Measurements from ENCODE around the gene INSR. TPM values are rescaled to one million over a fixed set of nuclear protein-coding genes. Genes with fewer than 3 reads are reported as not detected.
A peak's percentile ranks its signal among the peaks of the same experiment; 100 is the strongest.
"Not testable (repeated sequence)": the region's sequence is repeated elsewhere in the genome, so short reads cannot be mapped to it uniquely, and the experiment has no call there.

INSR gene
- total and polyA plus RNA-seq, 12 donors = 20.2 to 157 (median 99.0) TPM

DNA sequence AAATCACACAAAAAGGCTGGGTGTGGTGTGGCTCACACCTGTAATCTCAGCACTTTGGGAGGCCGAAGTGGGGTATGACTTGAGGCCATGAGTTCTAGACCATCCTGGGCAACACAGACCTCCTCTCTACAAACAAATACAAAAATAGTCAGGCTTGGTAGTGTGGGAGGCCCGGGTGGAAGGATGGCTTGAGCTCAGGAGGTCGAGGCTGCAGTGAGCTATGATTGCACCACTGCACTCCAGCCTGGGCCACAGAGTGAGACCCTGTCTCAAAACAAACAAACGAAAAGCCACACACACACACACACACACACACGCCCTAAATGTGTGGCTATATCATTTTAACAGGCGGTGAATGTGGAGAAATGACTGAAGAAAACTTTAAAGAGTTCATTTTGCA, 225.6 kb downstream of the INSR start:
- Histone ChIP-seq H3K9me3 (peaks cover 0 to 8% (median 0%) of the 10 kb centered on the region in 11 donors), H3K27me3 (no peaks in the 10 kb centered on the region), H3K27ac (peak overlapping the region in 4 of 10 donors; percentile 21 to 92 (median 36)), H3K4me1 (peaks cover 0 to 15% (median 10%) of the 10 kb centered on the region in 9 donors), H3K36me3 (peaks cover 0 to 33% (median 30%) of the 10 kb centered on the region in 9 donors), H3K4me3 (peak overlapping the region in 6 of 10 donors; percentile 17 to 99 (median 87))
- 82 to 86% methylated on average over 6 of the region's 6 CpGs for WGBS, 2 donors
- DNase-seq = no peak
- ATAC-seq = no peak
- TF ChIP-seq, protein P1, sequence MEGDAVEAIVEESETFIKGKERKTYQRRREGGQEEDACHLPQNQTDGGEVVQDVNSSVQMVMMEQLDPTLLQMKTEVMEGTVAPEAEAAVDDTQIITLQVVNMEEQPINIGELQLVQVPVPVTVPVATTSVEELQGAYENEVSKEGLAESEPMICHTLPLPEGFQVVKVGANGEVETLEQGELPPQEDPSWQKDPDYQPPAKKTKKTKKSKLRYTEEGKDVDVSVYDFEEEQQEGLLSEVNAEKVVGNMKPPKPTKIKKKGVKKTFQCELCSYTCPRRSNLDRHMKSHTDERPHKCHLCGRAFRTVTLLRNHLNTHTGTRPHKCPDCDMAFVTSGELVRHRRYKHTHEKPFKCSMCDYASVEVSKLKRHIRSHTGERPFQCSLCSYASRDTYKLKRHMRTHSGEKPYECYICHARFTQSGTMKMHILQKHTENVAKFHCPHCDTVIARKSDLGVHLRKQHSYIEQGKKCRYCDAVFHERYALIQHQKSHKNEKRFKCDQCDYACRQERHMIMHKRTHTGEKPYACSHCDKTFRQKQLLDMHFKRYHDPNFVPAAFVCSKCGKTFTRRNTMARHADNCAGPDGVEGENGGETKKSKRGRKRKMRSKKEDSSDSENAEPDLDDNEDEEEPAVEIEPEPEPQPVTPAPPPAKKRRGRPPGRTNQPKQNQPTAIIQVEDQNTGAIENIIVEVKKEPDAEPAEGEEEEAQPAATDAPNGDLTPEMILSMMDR (IDR thresholded peaks at IDR 0.05) = no peak
- intact Hi-C loops (cut with DNase I) = loop anchor here in 1 of 10 donors (10.0 kb wide), 1 partner anchor 334 kb away; the partner anchor contains the start of genes GPR108 and TRIP10

DNA sequence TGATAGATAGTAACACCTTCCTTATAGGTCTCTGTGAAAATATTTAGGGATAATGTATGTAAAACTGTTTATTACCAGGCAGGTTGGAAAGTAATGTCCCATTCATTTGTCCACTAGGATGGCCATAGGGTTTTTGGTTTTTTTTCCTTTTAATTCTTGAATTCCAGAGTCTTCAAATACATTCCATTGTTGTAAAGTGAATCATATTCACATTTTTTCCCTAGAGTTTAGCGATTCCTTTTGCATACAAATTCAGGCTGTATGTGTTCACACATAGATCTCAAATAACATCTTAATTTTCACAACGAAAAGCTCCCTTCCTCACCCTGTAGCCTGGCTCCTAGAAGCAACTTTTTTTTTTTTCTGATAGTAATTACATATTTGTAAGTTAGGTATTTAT, 226.5 kb downstream of the INSR start:
- no peaks in the 10 kb centered on the region for H3K27me3 ChIP-seq
- H3K36me3 ChIP-seq = peaks cover 0 to 24% (median 21%) of the 10 kb centered on the region in 9 donors
- intact Hi-C loops (cut with DNase I) = loop anchor here in 1 of 10 donors (10.0 kb wide), 1 partner anchor 333 kb away; the partner anchor contains the start of genes GPR108 and TRIP10
- ATAC-seq = no peak
- TF ChIP-seq, protein P1 (IDR thresholded peaks at IDR 0.05) = no peak
- H3K9me3 ChIP-seq = peaks cover 0 to 8% (median 0%) of the 10 kb centered on the region in 11 donors
- no peak overlapping the region for H3K27ac ChIP-seq
- DNase-seq = no peak
- 79 to 88% methylated on average over 2 of the region's 2 CpGs for WGBS, 2 donors
- peaks cover 0 to 15% (median 10%) of the 10 kb centered on the region in 9 donors for H3K4me1 ChIP-seq
- H3K4me3 ChIP-seq = no peak overlapping the region

DNA sequence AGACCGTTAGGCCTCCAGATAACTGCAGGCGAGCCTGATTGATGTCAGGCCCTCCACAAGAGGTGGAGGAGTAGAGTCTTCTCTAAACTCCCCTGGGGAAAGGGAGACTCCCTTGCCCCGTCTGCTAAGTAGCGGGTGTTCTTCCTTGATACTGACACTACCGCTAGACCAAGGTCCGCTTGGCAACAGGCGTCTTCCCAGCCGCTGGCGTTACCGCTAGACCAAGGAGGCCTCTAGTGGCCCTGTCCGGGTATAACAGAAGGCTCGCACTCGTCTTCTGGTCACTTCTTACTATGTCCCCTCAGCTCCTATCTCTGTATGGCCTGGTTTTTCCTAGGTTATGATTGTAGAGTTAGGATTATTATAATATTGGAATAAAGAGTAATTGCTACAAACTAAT, 227.1 kb downstream of the INSR start:
- H3K4me1 ChIP-seq = peaks cover 0 to 15% (median 10%) of the 10 kb centered on the region in 9 donors
- H3K36me3 ChIP-seq = peaks cover 0 to 18% (median 15%) of the 10 kb centered on the region in 9 donors
- DNase-seq, H3K4me3 ChIP-seq, ATAC-seq, H3K27me3 ChIP-seq, H3K27ac ChIP-seq, H3K9me3 ChIP-seq: not testable (repeated sequence)
- TF ChIP-seq, protein P1 (IDR thresholded peaks at IDR 0.05) = peak in 4 of 9 donors; percentile 8 to 23 (median 12)
- WGBS, 2 donors = 41 to 42% methylated on average over 13 of the region's 13 CpGs
- intact Hi-C loops (cut with DNase I) = loop anchor here in 1 of 10 donors (10.0 kb wide), 1 partner anchor 332 kb away; the partner anchor contains the start of genes GPR108 and TRIP10

DNA sequence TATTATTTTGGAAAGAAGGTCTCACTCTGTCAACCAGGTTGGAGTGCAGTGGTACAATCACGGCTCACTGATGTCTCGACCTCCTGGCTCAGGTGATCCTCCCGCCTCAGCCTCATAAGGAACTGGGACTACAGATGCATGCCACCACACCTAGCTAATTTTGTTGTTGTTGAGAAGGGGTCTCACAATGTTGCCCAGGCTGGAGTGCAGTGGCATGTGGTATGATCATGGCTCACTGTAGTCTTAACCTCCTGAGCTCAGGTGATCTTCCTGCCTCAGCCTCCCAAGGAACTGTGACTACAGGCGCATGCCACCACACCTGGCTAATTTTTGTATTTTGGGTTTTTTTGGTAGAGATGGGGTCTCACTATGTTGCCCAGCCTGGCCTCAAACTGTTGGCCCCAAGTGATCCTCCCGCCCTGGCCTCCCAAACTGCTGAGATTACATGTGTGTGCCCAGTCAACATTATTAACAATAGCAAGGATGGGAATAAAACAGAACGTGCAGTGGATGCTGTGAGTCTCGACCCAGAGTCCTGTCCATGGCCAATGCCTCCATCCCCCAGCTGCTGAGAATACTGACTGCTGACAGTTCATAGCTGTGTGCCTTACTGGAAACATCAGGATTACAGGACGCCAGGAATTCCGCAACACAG, 230.3 kb downstream of the INSR start:
- no peaks in the 10 kb centered on the region for H3K36me3 ChIP-seq
- H3K4me1 ChIP-seq = no peaks in the 10 kb centered on the region
- 88 to 91% methylated on average over 9 of the region's 9 CpGs for WGBS, 2 donors
- ATAC-seq (no peak), DNase-seq (no peak)
- no peaks in the 10 kb centered on the region for H3K27me3 ChIP-seq
- TF ChIP-seq, protein P1 (IDR thresholded peaks at IDR 0.05) = no peak
- no peak overlapping the region for H3K4me3 ChIP-seq
- no peak overlapping the region for H3K27ac ChIP-seq
- peaks cover 0 to 8% (median 0%) of the 10 kb centered on the region in 11 donors for H3K9me3 ChIP-seq
- intact Hi-C loops (cut with DNase I) = loop anchor here in 1 of 10 donors (10.0 kb wide), 1 partner anchor 329 kb away; the partner anchor contains the start of genes GPR108 and TRIP10

All from heart right ventricle (tissue), 16 donors.